ENCODE data around the gene ANKRD44. TPM values are rescaled to one million over a fixed set of nuclear protein-coding genes. Genes with fewer than 3 reads are reported as not detected.
A peak's percentile ranks its signal among the peaks of the same experiment; 100 is the strongest.

Gene ANKRD44
- 21.4 to 45.8 TPM (median 26.1 TPM) in 3 replicates for total RNA-seq
- long read RNA-seq, full-length matches to known transcripts, result 8 of 11 reads
- long read RNA-seq, partial matches to known transcripts, result 2 of 11 reads
- long read RNA-seq, other reads (novel, unspliced or antisense), result 1 of 11 reads

GRCh38 chr2:197310271-197310985 is at the start of gene ANKRD44:
Gene ANKRD44 (minus strand): TSS chr2:197310780. CDS start chr2:197310604, 176 bp downstream.
- H3K27ac Mint-ChIP-seq (ENCODE audit: unreplicated experiment), result peak within 1 kb of the TSS; percentile 82
- peaks cover 36% of the 10 kb centered on the region for H3K4me1 Mint-ChIP-seq (ENCODE audit: low read depth)
- H3K9me3 Mint-ChIP-seq (ENCODE audit: low read depth), result no peaks in the 10 kb centered on the region
- H3K4me3 Mint-ChIP-seq (ENCODE audit: unreplicated experiment), result peak within 1 kb of the TSS; percentile 90
- H3K36me3 Mint-ChIP-seq (ENCODE audit: low read depth), result no peaks in the 10 kb centered on the region
- peak; percentile 67 for TF ChIP-seq CTCF (IDR thresholded peaks at IDR 0.05)
- no peaks in the 10 kb centered on the region for H3K27me3 Mint-ChIP-seq (ENCODE audit: low read depth)
- peak; percentile 97 for DNase-seq (ENCODE audit: low spot score)

- TF ChIP-seq CTCF (IDR thresholded peaks at IDR 0.05), result no peak
- Mint-ChIP-seq H3K9me3 (ENCODE audit: low read depth) (peaks cover 3% of the 10 kb centered on the region), H3K36me3 (ENCODE audit: low read depth) (no peaks in the 10 kb centered on the region), H3K4me1 (ENCODE audit: low read depth) (no peaks in the 10 kb centered on the region), H3K27me3 (ENCODE audit: low read depth) (no peaks in the 10 kb centered on the region), H3K4me3 (ENCODE audit: unreplicated experiment) (no peak overlapping the region), H3K27ac (ENCODE audit: unreplicated experiment) (no peak overlapping the region)
- DNase-seq (ENCODE audit: low spot score), result no peak
These were observed 49.3 kb upstream of the ANKRD44 start for GRCh38 chr2:197359859-197360258.

- Mint-ChIP-seq H3K4me3 (ENCODE audit: unreplicated experiment) (no peak overlapping the region), H3K9me3 (ENCODE audit: low read depth) (peaks cover 3% of the 10 kb centered on the region), H3K27me3 (ENCODE audit: low read depth) (no peaks in the 10 kb centered on the region), H3K36me3 (ENCODE audit: low read depth) (no peaks in the 10 kb centered on the region), H3K27ac (ENCODE audit: unreplicated experiment) (no peak overlapping the region), H3K4me1 (ENCODE audit: low read depth) (no peaks in the 10 kb centered on the region)
- TF ChIP-seq CTCF (IDR thresholded peaks at IDR 0.05), result no peak
- no peak for DNase-seq (ENCODE audit: low spot score)
These were observed 48.4 kb upstream of the ANKRD44 start for GRCh38 chr2:197358931-197359330.

GRCh38 chr2:197357986-197358385 is 47.4 kb upstream of the ANKRD44 start:
- Mint-ChIP-seq H3K4me1 (ENCODE audit: low read depth) (no peaks in the 10 kb centered on the region), H3K9me3 (ENCODE audit: low read depth) (peaks cover 3% of the 10 kb centered on the region), H3K27me3 (ENCODE audit: low read depth) (no peaks in the 10 kb centered on the region), H3K27ac (ENCODE audit: unreplicated experiment) (no peak overlapping the region), H3K4me3 (ENCODE audit: unreplicated experiment) (no peak overlapping the region), H3K36me3 (ENCODE audit: low read depth) (no peaks in the 10 kb centered on the region)
- no peak for DNase-seq (ENCODE audit: low spot score)
- TF ChIP-seq CTCF (IDR thresholded peaks at IDR 0.05), result no peak

GRCh38 chr2:197356136-197356535 is 45.6 kb upstream of the ANKRD44 start:
- Mint-ChIP-seq H3K4me1 (ENCODE audit: low read depth) (no peaks in the 10 kb centered on the region), H3K36me3 (ENCODE audit: low read depth) (no peaks in the 10 kb centered on the region), H3K4me3 (ENCODE audit: unreplicated experiment) (no peak overlapping the region), H3K27me3 (ENCODE audit: low read depth) (no peaks in the 10 kb centered on the region), H3K9me3 (ENCODE audit: low read depth) (peaks cover 3% of the 10 kb centered on the region), H3K27ac (ENCODE audit: unreplicated experiment) (no peak overlapping the region)
- DNase-seq (ENCODE audit: low spot score), result no peak
- TF ChIP-seq CTCF (IDR thresholded peaks at IDR 0.05), result peak; percentile 74

All from chondrocyte (in vitro differentiated cells).